GM10248 (cell line): ENCODE results near the gene NKAIN2.
"Not testable (repeated sequence)": the region's sequence is repeated elsewhere in the genome, so short reads cannot be mapped to it uniquely, and the experiment has no call there.

Experiments
- CTCF ChIA-PET: fragments of 300-600 bp; sonication (Branson Sonifier 250); formaldehyde crosslinking; extraction: SDS; loops from one replicate; lab custom pipeline; 2021; ENCODE audit warnings: antibody characterized with exemption; lab: Yijun Ruan, JAX
- POLR2A ChIA-PET: fragments of 350-650 bp; sonication (Branson Sonifier 250); formaldehyde crosslinking; extraction: SDS; loops from one replicate; lab custom pipeline; 2020; ENCODE audit warnings: antibody characterized with exemption; lab: Yijun Ruan, JAX
- DNase-seq: peaks from one replicate; pipeline ENCODE4 v3.0.0; 2012; ENCODE audit errors: extremely low spot score
- TF ChIP-seq, protein P1 (sequence below): IDR thresholded peaks from 2 replicates; pipeline ENCODE4 v1.5.1; 2012; ENCODE audit warnings: mild to moderate bottlenecking, low read depth; ENCODE audit errors: extremely low read depth, missing control alignments, control extremely low read depth

NKAIN2 gene

DNA sequence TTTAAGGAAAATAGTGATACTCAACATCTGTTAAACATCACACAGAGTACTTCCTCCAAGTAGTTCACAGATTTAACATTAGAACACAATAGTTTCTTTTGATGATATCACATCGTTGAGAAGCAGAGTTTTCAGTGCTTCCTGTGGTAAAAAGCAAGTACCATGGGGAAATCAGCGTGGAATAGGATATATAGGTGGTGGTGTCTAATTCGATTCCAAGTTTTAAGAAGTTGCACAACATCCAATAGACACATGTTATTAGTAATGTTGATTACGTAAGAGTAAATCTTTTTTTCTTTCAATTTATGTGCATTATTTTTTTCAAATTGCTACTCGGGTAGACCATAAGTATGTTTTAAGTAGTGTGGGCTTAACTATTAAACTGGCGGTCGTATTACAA, 360.7 kb downstream of the NKAIN2 start:
- TF ChIP-seq, protein P1, sequence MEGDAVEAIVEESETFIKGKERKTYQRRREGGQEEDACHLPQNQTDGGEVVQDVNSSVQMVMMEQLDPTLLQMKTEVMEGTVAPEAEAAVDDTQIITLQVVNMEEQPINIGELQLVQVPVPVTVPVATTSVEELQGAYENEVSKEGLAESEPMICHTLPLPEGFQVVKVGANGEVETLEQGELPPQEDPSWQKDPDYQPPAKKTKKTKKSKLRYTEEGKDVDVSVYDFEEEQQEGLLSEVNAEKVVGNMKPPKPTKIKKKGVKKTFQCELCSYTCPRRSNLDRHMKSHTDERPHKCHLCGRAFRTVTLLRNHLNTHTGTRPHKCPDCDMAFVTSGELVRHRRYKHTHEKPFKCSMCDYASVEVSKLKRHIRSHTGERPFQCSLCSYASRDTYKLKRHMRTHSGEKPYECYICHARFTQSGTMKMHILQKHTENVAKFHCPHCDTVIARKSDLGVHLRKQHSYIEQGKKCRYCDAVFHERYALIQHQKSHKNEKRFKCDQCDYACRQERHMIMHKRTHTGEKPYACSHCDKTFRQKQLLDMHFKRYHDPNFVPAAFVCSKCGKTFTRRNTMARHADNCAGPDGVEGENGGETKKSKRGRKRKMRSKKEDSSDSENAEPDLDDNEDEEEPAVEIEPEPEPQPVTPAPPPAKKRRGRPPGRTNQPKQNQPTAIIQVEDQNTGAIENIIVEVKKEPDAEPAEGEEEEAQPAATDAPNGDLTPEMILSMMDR: no peak
- ChIA-PET POLR2A (no interaction called here), CTCF (no interaction called here)
- DNase-seq: no peak

GRCh38 chr6:124167249-124167648, 363.6 kb downstream of the NKAIN2 start:
- POLR2A ChIA-PET, CTCF ChIA-PET, DNase-seq: not testable (repeated sequence)

- ChIA-PET CTCF (interaction anchor here (2.2 kb wide), 1 partner anchor 11 kb away, joined by 8 read pairs; no protein-coding TSS in a partner anchor), POLR2A (no interaction called here)
- TF ChIP-seq, protein P1: no peak
- DNase-seq: no peak
Measured at GRCh38 chr6:124190256-124190655, 386.6 kb downstream of the NKAIN2 start.

GRCh38 chr6:124193132-124193531, 389.5 kb downstream of the NKAIN2 start:
- ChIA-PET POLR2A (no interaction called here), CTCF (interaction anchor here (1.2 kb wide), 1 partner anchor 11 kb away, joined by 3 read pairs; no protein-coding TSS in a partner anchor)
- DNase-seq: no peak
- TF ChIP-seq, protein P1: no peak

GRCh38 chr6:124197148-124197547, 393.5 kb downstream of the NKAIN2 start:
- CTCF ChIA-PET: interaction anchor here (1.1 kb wide), 1 partner anchor 9 kb away, joined by 3 read pairs; no protein-coding TSS in a partner anchor
- no peak for DNase-seq
- POLR2A ChIA-PET: no interaction called here

DNA sequence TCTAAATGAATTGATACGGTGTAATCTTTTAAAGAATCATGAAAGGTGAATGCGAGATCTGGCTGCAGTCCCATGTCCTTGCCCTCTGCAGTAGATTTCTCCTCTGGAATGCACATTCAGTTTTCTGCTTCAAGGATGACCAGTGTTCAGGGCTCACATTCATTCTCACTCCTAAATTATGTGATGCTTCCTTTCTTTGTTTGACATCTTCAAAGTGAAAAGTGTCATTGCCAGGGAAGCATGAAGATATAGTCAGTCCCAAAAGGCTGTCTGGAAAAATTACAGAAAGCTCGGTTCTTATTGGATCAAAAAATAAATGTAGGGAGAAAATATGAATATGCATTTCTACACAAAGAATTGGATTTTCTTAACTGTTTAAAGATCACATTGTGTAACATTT, 395.6 kb downstream of the NKAIN2 start:
- no peak for DNase-seq
- TF ChIP-seq, protein P1: no peak
- POLR2A ChIA-PET: no interaction called here
- CTCF ChIA-PET: no interaction called here

More at GRCh38 chr6:124197148-124197547, 393.5 kb downstream of the NKAIN2 start:
- TF ChIP-seq, protein P1: no peak

DNA sequence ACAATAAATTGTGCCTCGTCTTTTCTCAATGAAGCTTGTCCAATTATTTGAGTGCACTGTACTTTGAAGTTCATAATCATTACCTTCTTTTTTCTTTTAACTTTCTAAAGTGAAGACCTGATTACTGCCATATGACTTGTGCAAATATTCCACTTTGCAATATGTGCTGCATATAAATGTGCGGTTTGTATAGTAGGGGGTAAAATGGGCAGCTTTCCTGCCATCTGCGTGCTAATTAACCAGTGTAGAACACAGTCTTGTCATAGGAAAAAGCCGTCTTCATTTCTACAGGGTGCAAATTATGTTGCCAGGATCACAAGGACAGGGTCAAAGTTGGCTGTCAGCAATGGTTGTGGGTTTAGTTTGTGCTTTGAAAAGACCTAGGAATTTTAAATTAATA, 397.0 kb downstream of the NKAIN2 start:
- CTCF ChIA-PET: interaction anchor here (1.3 to 2.7 kb wide), 2 partner anchors 12 to 202 kb away, joined by 3 to 8 read pairs; no protein-coding TSS in a partner anchor
- POLR2A ChIA-PET: no interaction called here

More for the DNA sequence above, 397.0 kb downstream of the NKAIN2 start:
- TF ChIP-seq, protein P1: no peak
- no peak for DNase-seq
